ENCODE measurements around the gene WBP4. TPM values are rescaled to one million over a fixed set of nuclear protein-coding genes. Genes with fewer than 3 reads are reported as not detected.
"Not testable (repeated sequence)": the region's sequence is repeated elsewhere in the genome, so short reads cannot be mapped to it uniquely, and the experiment has no call there.

Gene WBP4
- total RNA-seq, 1 donor from 2014 or later = 13.5 TPM

GRCh38 chr13:41117869-41118268, 56.6 kb downstream of the WBP4 start:
- no peak for DNase-seq (ENCODE audit: extremely low spot score in 2 of 2)
- H3K27me3 ChIP-seq = no peaks in the 10 kb centered on the region
- no peak for TF ChIP-seq POLR2AphosphoS5 (IDR thresholded peaks at IDR 0.05; ENCODE audit: insufficient read depth in 1 of 2, low read depth in 1 of 2)
- TF ChIP-seq CTCF (IDR thresholded peaks at IDR 0.05) = no peak
- TF ChIP-seq POLR2A (IDR thresholded peaks at IDR 0.05) = no peak
- no peak overlapping the region for H3K27ac ChIP-seq
- H3K9me3 ChIP-seq = no peaks in the 10 kb centered on the region
- H3K4me1 ChIP-seq = no peaks in the 10 kb centered on the region
- intact Hi-C loops (cut with DNase I) = no loop called here
- no peak overlapping the region for H3K4me3 ChIP-seq
- H3K36me3 ChIP-seq = no peaks in the 10 kb centered on the region

GRCh38 chr13:41122838-41123237, 61.5 kb downstream of the WBP4 start:
- intact Hi-C loops (cut with DNase I) = no loop called here
- Histone ChIP-seq H3K27ac (no peak overlapping the region), H3K4me1 (peaks cover 10% of the 10 kb centered on the region), H3K36me3 (no peaks in the 10 kb centered on the region), H3K9me3 (no peaks in the 10 kb centered on the region), H3K4me3 (no peak overlapping the region), H3K27me3 (no peaks in the 10 kb centered on the region)
- no peak for TF ChIP-seq CTCF (IDR thresholded peaks at IDR 0.05)
- no peak for TF ChIP-seq POLR2AphosphoS5 (IDR thresholded peaks at IDR 0.05; ENCODE audit: insufficient read depth in 1 of 2, low read depth in 1 of 2)
- no peak for TF ChIP-seq POLR2A (IDR thresholded peaks at IDR 0.05)
- DNase-seq (ENCODE audit: extremely low spot score in 2 of 2) = no peak

GRCh38 chr13:41127701-41128100, 66.4 kb downstream of the WBP4 start:
- no peak for TF ChIP-seq POLR2A (IDR thresholded peaks at IDR 0.05)
- TF ChIP-seq POLR2AphosphoS5 (IDR thresholded peaks at IDR 0.05; ENCODE audit: insufficient read depth in 1 of 2, low read depth in 1 of 2) = no peak
- no peak for TF ChIP-seq CTCF (IDR thresholded peaks at IDR 0.05)
- no peaks in the 10 kb centered on the region for H3K9me3 ChIP-seq
- no peak overlapping the region for H3K4me3 ChIP-seq
- H3K4me1 ChIP-seq = peaks cover 51% of the 10 kb centered on the region
- H3K27ac ChIP-seq = no peak overlapping the region
- H3K27me3 ChIP-seq = no peaks in the 10 kb centered on the region
- DNase-seq (ENCODE audit: extremely low spot score in 2 of 2) = no peak
- H3K36me3 ChIP-seq = no peaks in the 10 kb centered on the region
- intact Hi-C loops (cut with DNase I) = no loop called here

GRCh38 chr13:41130356-41130755, 69.0 kb downstream of the WBP4 start:
- peak overlapping the region in 1 of 2 donors; percentile 32 for H3K4me3 ChIP-seq

GRCh38 chr13:41131189-41131588, 69.9 kb downstream of the WBP4 start:
- intact Hi-C loops (cut with DNase I) = loop anchor here (10.0 kb wide), 1 partner anchor 64 kb away; the partner anchor contains the start of gene KBTBD7

More at GRCh38 chr13:41130356-41130755, 69.0 kb downstream of the WBP4 start:
- Histone ChIP-seq H3K36me3 (no peaks in the 10 kb centered on the region), H3K27me3 (no peaks in the 10 kb centered on the region), H3K27ac (no peak overlapping the region), H3K4me1 (peaks cover 60% of the 10 kb centered on the region), H3K9me3 (no peaks in the 10 kb centered on the region)
- DNase-seq (ENCODE audit: extremely low spot score in 2 of 2) = no peak
- intact Hi-C loops (cut with DNase I) = loop anchor here (10.0 kb wide), 1 partner anchor 64 kb away; the partner anchor contains the start of gene KBTBD7
- TF ChIP-seq CTCF (IDR thresholded peaks at IDR 0.05) = no peak
- no peak for TF ChIP-seq POLR2AphosphoS5 (IDR thresholded peaks at IDR 0.05; ENCODE audit: insufficient read depth in 1 of 2, low read depth in 1 of 2)
- no peak for TF ChIP-seq POLR2A (IDR thresholded peaks at IDR 0.05)

GRCh38 chr13:41131660-41132511, 70.6 kb downstream of the WBP4 start:
- peaks cover 60% of the 10 kb centered on the region for H3K4me1 ChIP-seq
- intact Hi-C loops (cut with DNase I) = loop anchor here (10.0 kb wide), 1 partner anchor 63 kb away; the partner anchor contains the start of gene KBTBD7
- not testable (repeated sequence) for H3K27me3 ChIP-seq; DNase-seq (ENCODE audit: extremely low spot score in 2 of 2); H3K36me3 ChIP-seq; H3K9me3 ChIP-seq
- H3K4me3 ChIP-seq = peak overlapping the region; percentile 61 to 65
- H3K27ac ChIP-seq = peak overlapping the region; percentile 85

More at GRCh38 chr13:41131189-41131588, 69.9 kb downstream of the WBP4 start:
- not testable (repeated sequence) for H3K9me3 ChIP-seq; H3K27me3 ChIP-seq; DNase-seq (ENCODE audit: extremely low spot score in 2 of 2); H3K36me3 ChIP-seq; H3K27ac ChIP-seq
- H3K4me3 ChIP-seq = peak overlapping the region; percentile 32 to 65
- H3K4me1 ChIP-seq = peaks cover 60% of the 10 kb centered on the region
